ENCODE measurements around the gene TRMU.
A peak's percentile ranks its signal among the peaks of the same experiment; 100 is the strongest.

GRCh38 chr22:46296257-46297150 is 39.0 kb upstream of the TRMU start, which contains the start of gene GTSE1:
- TF ChIP-seq, protein P1, sequence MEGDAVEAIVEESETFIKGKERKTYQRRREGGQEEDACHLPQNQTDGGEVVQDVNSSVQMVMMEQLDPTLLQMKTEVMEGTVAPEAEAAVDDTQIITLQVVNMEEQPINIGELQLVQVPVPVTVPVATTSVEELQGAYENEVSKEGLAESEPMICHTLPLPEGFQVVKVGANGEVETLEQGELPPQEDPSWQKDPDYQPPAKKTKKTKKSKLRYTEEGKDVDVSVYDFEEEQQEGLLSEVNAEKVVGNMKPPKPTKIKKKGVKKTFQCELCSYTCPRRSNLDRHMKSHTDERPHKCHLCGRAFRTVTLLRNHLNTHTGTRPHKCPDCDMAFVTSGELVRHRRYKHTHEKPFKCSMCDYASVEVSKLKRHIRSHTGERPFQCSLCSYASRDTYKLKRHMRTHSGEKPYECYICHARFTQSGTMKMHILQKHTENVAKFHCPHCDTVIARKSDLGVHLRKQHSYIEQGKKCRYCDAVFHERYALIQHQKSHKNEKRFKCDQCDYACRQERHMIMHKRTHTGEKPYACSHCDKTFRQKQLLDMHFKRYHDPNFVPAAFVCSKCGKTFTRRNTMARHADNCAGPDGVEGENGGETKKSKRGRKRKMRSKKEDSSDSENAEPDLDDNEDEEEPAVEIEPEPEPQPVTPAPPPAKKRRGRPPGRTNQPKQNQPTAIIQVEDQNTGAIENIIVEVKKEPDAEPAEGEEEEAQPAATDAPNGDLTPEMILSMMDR (IDR thresholded peaks at IDR 0.05), result peak in 3 of 6 experiments; percentile 29 to 61 (median 36)
- TF ChIP-seq POLR2AphosphoS5 (IDR thresholded peaks at IDR 0.05) (peak; percentile 77 to 79), POLR2A (IDR thresholded peaks at IDR 0.05) (peak in 3 of 4 donors; percentile 52 to 79 (median 55)), EP300 (IDR thresholded peaks at IDR 0.05) (no peak)
